Measurements from ENCODE around the gene ZNF436. TPM values are rescaled to one million over a fixed set of nuclear protein-coding genes. Genes with fewer than 3 reads are reported as not detected.

The ZNF436 gene
- total and polyA plus RNA-seq, 2 of the 13 experiments (the other 11 are each of a cell fraction or from before 2014, with no cell fraction given) = 4.3 to 9.9 TPM

GRCh38 chr1:23368562-23369334, 888 bp downstream of the ZNF436 start (continued):
- peak; percentile 95 for TF ChIP-seq ZNF652 (CRISPR knock-in tag; IDR thresholded peaks at IDR 0.05; ENCODE audit: borderline replicate concordance, low read depth)
- no peak for TF ChIP-seq SMAD1 (CRISPR knock-in tag; IDR thresholded peaks at IDR 0.05; ENCODE audit: borderline replicate concordance, low read depth)
- no peak; the same call in 1 of the 2 replicates for TF ChIP-seq SRY (CRISPR knock-in tag; IDR thresholded peaks at IDR 0.05)
- TF ChIP-seq ZNF251 (CRISPR knock-in tag; IDR thresholded peaks at IDR 0.05) = no peak
- TF ChIP-seq ZBTB2 (CRISPR knock-in tag; IDR thresholded peaks at IDR 0.05; ENCODE audit: low read depth) = peak; percentile 72; the same call in 1 of the 2 replicates
- TF ChIP-seq, protein P1, sequence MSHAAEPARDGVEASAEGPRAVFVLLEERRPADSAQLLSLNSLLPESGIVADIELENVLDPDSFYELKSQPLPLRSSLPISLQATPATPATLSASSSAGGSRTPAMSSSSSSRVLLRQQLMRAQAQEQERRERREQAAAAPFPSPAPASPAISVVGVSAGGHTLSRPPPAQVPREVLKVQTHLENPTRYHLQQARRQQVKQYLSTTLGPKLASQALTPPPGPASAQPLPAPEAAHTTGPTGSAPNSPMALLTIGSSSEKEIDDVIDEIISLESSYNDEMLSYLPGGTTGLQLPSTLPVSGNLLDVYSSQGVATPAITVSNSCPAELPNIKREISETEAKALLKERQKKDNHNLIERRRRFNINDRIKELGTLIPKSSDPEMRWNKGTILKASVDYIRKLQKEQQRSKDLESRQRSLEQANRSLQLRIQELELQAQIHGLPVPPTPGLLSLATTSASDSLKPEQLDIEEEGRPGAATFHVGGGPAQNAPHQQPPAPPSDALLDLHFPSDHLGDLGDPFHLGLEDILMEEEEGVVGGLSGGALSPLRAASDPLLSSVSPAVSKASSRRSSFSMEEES (CRISPR knock-in tag; IDR thresholded peaks at IDR 0.05) = 0 out of 2 replicates have a peak, but pooled peaks have one; percentile 34
- 0 out of 2 replicates have a peak, but pooled peaks have one; percentile 52 for TF ChIP-seq ZNF674 (CRISPR knock-in tag; IDR thresholded peaks at IDR 0.05; ENCODE audit: low read depth)
- TF ChIP-seq NCOA5 (CRISPR knock-in tag; IDR thresholded peaks at IDR 0.05) = no peak
- peak; percentile 81 for TF ChIP-seq PATZ1 (CRISPR knock-in tag; IDR thresholded peaks at IDR 0.05)
- TF ChIP-seq, protein P2, sequence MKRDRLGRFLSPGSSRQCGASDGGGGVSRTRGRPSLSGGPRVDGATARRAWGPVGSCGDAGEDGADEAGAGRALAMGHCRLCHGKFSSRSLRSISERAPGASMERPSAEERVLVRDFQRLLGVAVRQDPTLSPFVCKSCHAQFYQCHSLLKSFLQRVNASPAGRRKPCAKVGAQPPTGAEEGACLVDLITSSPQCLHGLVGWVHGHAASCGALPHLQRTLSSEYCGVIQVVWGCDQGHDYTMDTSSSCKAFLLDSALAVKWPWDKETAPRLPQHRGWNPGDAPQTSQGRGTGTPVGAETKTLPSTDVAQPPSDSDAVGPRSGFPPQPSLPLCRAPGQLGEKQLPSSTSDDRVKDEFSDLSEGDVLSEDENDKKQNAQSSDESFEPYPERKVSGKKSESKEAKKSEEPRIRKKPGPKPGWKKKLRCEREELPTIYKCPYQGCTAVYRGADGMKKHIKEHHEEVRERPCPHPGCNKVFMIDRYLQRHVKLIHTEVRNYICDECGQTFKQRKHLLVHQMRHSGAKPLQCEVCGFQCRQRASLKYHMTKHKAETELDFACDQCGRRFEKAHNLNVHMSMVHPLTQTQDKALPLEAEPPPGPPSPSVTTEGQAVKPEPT (CRISPR knock-in tag; IDR thresholded peaks at IDR 0.05; ENCODE audit: low read depth) = 0 out of 2 replicates have a peak, but pooled peaks have one; percentile 12
- peak; percentile 44 for TF ChIP-seq ZNF546 (CRISPR knock-in tag; conservative IDR thresholded peaks at IDR 0.05)
- no peak for TF ChIP-seq SP140L (CRISPR knock-in tag; IDR thresholded peaks at IDR 0.05; ENCODE audit: borderline replicate concordance)
- TF ChIP-seq, protein P3, sequence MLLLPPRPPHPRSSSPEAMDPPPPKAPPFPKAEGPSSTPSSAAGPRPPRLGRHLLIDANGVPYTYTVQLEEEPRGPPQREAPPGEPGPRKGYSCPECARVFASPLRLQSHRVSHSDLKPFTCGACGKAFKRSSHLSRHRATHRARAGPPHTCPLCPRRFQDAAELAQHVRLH (CRISPR knock-in tag; IDR thresholded peaks at IDR 0.05; ENCODE audit: borderline replicate concordance, low read depth) = peak; percentile 75; the same call in 1 of the 2 replicates
- TF ChIP-seq KDM5A (IDR thresholded peaks at IDR 0.05; ENCODE audit: borderline replicate concordance, low read length) = peak; percentile 80; the same call in 1 of the 2 replicates
- no peak for TF ChIP-seq GTF2F1 (IDR thresholded peaks at IDR 0.05; ENCODE audit: low read length)
- 0 out of 2 replicates have a peak, but pooled peaks have one; percentile 68 for TF ChIP-seq ZNF615 (CRISPR knock-in tag; IDR thresholded peaks at IDR 0.05; ENCODE audit: borderline replicate concordance)
- TF ChIP-seq ZNF672 (CRISPR knock-in tag; IDR thresholded peaks at IDR 0.05) = no peak
- no peak for TF ChIP-seq FOXA3 (CRISPR knock-in tag; IDR thresholded peaks at IDR 0.05)
- no peak for TF ChIP-seq TRAFD1 (CRISPR knock-in tag; IDR thresholded peaks at IDR 0.05; ENCODE audit: borderline replicate concordance)
- peak; percentile 30; the same call in 1 of the 2 replicates for TF ChIP-seq ZNF225 (CRISPR knock-in tag; IDR thresholded peaks at IDR 0.05)

Measured in HepG2 (cell line).